ENCODE measurements around the gene DCST2.

Gene DCST2

DNA sequence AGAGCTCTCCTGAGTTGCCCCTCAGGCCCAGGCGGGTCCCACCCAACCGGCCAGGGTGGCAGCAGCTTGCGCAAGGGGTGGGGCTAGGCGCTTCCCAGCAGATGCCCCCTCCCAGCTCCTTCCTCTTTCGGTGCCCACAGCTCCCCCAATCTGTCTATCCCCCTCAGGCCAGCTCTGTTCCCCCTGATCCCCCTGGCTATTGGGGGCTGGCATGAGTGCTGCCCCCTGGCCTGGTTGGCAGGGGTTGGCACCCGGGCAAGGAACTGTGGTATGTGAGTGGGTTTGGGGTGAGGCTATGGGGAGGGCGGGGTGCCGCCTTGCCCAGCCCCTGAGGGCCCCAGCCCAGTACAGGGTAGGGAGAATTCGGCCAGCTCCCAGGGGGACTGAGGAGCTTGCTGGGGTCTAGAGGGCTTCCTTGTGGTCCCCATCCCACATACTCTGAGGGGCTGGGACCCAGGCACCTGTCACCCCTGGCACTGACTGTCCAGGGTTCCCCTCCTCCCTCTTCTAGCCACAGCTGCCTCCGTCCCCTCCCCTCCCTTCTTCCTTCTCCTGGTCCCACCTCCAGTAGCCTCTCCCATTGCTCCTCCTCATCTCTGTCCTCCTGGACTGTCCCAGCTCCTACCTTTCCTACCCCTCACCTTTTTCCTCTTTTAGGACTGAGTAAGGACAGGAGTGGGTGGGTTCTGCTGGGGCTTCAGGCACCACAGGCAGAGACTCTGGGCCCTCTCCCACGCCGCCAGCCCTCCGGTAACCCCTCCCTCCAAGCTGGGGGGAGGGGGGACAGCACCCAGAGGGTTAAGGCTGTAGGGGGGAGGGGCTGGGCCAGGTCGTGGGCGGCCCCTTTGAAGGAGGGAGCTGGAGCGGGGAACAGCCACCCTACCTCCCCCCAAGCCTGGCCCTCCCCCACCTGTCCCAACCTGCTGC, 25.3 kb downstream of the DCST2 start:
- no peak for FAIRE-seq

DNA sequence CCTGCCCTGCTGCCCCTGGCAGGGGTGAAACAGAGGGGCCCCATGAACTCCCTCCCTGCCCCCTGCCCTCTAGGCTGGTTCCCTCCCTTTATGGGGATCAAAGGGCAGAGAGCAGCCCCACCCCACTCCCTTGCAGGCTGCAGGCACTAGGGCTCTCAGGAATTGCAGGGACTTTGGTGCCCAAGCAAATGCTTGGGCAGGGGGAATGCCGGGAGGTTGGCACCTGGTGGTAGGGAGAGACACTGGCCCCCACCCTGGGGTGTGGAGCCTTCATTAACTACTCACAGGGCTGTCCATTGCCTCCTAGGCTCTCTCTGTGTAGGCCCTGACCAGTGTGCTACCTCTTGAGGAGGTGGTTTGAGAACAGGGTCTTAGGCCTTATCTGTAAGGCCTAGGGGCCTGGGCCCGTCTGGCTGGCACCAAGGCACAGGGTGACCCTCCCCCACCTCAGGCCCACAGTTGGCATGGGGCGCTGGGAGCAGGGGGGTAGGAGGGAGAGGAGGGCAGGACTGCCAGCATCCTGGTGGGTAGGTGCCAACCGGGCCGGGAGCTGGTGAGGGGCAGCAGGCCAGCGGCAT, 26.2 kb downstream of the DCST2 start:
- no peak for FAIRE-seq

DNA sequence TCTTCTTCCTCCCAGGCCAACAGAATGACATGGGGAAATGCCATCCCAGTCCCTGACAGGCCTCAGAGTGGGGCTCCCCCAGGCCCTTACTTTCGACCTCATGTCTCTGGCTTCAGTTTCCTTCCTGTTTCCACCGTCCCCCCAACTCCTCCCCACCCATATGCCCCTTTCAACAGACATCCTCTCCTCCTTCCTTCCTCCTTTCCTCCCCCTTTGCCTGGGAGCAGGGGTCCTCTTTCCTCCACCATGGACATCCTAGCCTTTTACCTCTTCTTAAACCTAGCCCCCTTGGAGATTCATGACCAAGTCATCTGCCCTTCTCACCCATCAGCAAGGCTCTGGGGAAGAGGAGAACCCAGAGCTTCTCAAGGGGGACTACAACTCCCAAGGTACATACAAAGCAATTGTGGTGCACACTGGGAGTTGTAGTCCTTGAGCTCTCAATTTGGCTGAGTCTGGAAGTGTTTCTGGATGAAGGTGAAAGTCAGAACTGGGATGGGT, 26.9 kb downstream of the DCST2 start:
- FAIRE-seq: no peak

DNA sequence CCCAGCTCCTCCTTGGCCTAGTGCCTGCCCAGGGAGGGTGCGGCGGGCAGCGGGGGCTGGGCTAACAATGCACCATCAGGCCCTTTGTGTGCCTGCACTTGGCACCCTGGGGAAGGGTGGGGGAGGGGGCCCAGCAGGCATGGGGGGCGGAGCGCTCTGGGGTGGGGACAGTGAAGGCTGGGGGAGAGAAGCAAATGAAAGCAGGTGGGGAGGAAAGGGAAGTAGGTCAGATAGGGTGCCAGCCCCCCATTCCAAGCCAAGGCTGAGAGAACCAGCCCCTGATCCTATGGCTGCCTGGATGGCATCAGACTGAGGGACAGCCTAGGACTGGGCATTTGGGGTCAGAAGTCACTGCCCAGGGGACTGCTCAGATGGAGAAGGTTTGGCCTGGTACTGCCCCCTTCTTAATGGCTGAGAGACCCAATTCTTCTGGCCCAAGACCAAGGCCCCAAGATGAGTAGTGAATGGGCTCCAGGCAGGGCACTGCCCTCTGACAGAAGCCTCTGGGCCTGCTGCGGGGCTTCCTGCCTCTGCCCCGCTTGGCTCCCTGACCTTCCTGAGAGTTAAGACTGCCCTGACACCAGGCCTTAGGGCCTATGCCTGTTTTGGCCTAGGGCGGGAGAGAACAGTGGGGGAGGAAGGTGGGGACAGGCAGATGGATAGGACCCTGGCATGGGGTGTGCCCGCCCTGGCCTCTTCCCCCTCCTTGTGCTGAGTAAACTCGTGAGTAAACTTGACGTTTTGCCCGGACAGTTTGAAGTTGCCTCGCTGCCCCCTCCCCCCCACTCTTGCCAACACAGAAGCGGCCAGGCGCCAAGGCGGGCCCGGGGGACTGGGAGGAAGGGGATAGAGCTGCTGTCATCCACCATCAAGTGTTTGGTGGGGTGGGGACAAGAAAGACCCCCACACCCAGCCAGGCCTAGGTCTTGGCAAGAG, 28.2 kb downstream of the DCST2 start:
- FAIRE-seq: no peak

DNA sequence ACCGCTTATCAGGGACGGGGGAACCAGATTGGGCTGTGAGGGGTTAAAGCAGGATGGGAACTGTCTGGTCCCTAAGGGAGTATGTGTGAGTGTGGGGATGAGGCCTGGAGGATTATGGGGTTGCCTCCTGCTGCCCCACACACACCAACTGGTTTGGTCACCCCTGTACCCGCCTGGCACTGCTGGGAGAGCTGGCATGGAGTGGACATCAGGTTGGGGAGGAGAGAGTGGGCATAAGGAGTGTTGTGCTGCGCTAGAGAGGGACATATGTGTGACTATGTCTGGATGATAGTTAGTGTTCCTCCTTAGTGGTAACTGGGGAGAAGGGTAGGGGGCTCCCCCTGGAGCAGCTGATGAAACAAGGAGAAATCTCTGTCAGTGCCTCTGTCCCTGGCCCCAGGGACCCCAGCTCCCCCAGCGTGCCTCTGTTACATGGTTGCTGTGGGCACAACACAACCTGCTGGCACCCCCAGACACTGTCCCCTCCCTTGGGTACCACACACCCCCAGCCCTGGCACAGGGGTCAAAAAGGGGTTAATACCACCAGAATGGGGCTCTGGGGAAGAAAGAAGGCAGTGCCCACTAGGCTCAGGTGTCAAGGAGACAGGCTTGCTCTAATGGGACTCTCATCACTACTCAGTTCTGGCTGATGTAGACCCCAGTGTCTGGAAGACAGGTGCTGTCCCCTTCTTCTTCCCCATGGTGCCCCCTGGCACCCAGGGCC, 29.1 kb downstream of the DCST2 start:
- FAIRE-seq: no peak

DNA sequence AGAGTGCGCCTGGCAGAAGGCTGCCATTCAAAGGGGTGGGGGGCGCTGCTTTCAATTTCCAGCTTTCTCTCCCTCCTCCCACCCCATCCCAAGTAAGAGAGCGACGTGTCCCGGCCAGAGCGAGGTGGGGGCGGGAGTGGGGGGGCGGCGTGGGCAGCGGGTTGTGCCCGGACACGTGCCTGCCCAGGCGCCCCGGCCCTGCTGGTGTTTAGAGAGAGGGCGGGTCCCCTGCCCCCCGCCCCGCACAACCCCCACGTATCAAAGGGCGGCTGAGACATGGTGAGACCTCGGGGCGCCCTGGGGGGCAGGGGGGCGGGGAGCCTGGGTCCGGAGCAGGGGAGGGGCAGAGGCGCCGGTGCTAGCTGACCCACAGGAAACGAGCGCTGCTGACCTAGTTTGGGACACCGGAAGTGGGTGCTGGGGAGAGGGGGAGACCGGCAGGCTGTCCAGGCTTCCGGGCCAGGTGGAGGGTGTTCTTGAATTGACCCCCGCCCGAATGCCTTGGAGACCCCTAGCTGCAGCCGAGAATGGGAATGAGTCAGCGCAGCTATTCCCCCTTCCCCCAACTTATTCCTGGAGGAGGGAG, 29.7 kb downstream of the DCST2 start:
- no peak for FAIRE-seq

DNA sequence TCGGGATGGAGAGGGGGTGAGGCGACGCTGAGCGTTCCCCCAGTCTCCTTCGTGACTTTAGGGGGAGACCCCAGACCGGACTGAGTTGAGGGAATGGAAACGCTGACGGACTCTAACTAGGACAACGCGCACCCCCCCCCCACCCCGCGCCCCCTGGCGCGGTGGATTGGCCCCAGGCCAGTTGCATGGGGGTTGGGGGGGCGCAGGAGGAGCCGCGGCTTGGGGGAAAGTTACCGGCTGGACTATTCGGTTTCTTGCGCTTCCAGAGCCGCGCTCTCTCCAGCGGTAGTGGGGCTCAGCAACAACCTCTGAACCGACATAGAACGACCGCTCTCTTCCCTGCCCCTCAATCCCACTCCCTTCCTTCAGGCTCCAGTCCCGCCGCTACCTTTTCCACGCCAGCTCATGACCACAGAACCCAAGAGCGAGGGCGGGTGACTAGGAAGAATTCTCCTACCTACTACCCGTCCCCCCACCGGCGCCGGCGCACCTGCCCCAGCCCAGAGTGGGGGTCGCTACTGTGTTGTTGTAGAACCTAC, 30.3 kb downstream of the DCST2 start:
- FAIRE-seq: no peak

DNA sequence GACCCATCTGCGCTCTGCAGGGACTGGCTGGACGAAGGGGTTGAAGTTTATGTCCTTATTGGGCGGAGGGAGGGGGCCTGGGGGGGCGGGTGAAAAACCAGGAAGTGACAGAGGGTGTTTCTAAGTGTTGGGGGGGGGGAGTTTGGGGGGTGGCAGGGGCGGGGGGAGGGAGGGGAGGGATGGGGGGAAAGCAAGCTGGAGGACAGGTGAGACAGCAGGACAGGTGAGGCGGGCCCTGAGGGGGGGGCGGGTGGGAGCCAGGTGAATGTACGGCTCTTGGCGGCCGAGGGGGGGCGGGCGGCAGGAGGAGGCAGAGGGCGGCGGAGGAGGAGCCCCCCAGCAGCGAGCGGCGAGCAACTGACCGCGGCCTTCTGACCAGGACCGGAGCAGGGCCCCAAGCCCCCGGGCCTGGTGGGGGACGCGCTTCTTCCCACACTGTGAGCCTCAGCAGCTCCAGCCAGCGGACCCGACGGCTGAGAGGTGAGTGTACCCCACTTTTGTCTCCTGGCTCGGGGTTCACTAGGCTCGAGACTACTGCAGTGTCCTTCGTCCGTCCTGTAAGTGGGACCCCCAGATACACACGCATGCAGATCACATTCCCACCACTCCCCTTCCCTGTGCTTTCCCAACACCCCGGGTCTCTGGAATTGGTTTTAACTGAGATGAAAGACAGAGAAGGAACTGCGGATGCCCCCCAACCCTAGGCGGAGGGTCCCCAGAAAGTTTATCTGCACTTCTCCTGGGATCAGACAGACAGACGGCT, 30.9 kb downstream of the DCST2 start, which contains the start of gene ZBTB7B:
ZBTB7B (plus strand) TSS at position 339 of the 763 bp plus-strand sequence. CDS start 11,859 bp downstream, outside the sequence.
- FAIRE-seq: no peak

DNA sequence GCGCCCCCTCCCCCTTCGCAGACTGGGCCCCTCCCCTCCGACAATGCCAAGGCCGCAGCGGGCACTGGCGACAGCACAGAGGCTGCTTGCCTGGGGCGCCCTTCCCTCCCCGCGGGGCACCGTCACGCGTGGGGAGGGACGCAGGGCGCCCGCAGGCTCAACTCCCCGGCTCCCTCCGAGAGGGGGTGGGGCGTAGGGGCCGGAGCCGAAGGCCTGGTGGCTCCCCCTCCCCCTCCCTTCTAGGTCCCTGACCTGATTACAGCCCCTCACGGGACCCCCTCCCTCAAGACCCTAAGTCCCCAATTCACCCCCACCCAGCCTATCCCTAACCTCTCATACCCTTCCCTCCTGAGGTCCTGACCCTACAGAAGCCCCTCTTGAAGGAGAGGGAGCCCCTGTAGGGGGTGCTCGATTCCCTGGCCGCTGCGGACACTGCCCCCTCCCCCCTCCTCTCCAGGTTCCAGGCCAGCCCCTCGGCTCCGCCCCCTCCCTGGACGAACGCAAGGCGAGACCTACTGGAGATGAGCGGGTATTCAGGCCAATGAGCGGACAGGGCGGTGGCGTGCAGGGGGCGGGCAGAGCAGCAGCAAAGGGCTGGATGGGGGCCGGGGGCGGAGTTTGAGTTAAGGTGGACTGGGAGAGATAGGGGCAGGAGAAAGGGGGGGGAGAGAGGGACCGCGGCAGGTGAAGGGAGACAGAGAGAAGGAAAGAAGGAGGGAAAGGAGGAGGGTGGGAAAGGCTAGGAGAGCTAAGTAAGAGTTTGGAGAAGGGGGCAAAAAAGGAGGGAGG, 31.7 kb downstream of the DCST2 start:
- no peak for FAIRE-seq

DNA sequence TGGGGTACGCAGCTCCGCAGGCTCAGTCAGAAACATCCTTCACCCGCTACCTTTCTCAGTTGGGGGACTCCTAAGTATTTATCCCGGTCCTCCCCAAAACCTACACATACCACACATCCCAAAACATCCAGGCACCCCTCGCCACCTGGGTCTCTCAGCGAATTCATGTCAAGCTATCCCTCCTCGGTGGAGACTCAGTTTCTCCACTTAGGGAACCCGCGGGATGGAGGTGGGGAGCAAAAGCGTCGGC, 32.2 kb downstream of the DCST2 start:
- no peak for FAIRE-seq

DNA sequence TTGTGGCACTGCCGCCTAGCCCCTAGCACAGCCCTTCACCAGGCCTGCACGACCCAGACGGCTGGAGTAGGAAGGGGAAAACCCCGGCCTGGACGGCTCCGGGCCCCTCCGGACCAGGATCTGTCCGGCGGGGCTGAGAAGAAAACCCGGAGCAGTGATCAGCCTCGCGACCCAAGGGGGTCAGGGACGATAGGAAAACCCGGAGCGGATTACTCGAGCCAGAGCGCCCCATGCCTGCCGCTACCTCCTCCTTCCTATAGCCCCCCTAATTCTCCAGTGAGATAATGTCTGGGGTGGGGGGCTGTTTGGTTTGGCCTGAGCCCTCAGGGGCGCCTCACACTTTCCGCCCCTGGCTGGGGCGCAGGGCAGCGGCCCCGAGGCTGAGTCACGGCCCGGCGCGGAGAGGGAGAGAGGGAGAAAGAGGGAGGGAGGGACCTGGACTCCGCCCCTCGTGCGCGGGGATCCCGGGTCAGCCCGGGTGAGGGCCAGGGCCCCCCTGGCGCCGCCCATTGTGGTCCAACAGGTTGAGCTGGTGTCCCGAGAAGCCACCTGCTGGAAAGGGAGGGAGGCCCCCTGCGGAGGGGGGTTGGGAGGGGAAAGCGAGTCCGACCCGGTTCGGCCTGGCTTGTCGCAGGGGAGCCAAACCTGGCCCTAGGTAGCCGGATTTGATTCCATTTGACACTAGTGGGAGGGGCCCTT, 32.7 kb downstream of the DCST2 start:
- no peak for FAIRE-seq

DNA sequence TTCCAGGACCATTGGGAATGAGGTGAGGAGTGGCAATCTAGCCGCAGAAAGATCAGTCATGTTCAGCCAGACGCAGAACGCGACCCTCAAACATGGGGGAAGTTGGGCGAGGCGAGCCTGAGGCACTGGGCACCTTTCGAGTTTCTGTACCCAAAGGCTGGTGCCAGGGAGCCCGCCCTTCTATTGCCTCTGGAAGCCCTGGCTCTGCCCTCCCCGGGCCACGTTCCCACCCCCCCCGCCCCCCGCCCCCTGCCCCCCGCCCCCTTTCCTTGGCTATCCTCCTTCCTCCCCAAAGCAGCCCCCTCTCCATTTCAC, 33.2 kb downstream of the DCST2 start:
- FAIRE-seq: no peak

DNA sequence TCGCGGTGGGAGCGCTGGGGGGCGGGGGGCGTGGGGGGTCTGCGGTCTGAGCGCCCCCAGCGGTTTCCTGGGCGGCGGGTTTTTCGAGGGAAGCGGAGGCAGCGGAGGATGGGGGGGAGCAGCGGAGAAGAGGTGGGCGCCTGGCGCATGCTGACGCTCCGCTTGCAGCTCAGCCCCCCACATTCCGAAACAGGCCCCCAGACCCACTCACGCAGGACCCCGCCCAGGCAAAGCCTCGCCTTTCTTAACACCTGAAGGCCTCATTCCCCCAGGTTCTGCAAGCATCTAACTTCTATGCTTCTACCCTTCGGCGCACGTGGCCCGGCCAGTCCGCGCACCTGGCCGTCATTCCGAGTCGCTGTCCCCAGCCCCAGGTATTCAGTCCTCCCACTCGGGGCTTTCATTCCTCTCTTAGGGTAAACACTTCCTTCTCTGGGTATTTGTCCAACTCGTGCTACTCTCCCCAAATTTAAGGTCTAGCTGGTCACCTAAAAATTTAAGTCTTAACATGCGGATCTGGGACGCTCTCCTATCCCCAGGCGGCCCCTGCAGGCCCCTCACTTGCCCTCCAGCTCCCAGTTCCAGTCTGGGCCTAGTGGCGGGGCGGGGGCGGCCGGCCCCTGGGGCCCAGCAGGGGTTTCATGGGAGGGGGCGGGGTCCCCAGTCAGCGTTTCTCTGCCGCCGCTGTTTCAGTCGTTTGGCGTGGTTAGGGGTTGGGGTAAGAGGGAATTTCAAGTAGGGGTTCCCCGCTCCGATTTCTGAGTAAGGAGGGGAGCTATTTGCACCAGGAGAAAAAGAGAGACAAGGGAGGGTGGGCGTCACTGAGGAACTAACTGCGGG, 33.8 kb downstream of the DCST2 start:
- no peak for FAIRE-seq

DNA sequence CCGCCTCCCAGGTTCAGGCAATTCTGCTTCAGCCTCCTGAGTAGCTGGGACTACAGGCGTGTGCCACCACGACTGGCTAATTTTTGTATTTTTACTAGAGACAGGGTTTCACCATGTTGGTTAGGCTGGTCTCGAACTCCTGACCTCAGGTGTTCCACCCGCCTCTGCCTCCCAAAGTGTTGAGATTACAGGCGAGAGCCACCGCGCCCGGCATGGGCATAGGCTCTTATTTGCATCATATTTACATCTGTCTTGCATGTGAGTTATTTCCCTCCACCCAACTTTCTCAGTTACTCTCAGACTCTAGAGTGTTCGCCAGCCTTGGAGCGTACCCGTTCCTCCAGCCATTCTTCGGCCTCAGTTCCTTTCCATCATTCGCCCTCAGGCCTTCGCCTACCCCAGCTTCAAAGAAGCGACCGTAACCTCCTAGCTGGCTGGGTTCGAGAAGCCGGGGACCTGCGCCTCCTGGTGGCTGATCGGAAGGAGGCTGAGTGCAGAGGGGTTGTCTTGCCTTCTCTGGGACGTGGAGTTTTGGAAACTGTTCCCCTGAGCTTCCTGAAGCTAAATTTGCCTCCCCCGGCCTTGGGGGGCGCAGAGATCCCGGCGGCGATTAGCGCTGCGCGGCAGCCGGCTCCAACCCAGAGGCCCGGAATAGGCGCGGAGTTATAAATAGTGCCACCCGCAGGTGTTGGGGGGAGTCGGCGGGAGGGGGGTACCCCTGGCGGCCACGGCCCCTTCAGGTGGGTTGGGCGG, 34.6 kb downstream of the DCST2 start:
- no peak for FAIRE-seq

DNA sequence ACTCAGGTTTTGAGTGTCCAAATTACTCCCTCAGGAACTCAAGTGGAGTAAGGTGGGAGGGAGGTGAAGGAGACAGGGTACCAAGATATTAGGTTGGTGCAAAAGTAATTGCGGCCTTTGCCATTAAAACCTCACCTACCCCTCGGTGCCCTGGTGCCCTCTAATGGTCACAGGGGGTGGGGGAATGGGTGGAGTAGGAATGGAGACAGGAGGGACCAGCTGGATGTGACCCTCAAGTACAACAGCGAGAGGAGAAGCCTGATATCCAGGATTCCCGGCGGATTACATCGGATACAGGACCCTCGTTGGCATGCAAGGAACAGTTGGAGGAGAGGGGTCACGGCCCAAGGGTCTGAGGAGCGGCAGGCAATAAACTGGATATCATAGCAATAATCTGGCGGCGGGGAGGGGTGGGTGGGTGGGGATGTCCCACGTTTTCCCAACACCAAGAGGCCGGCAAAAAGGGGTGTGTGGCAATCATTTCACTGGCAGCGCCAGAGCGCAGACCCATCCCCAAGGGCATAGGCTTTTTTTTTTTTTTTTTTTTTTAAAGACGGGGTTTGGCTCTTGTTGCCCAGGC, 35.3 kb downstream of the DCST2 start:
- FAIRE-seq: no peak

DNA sequence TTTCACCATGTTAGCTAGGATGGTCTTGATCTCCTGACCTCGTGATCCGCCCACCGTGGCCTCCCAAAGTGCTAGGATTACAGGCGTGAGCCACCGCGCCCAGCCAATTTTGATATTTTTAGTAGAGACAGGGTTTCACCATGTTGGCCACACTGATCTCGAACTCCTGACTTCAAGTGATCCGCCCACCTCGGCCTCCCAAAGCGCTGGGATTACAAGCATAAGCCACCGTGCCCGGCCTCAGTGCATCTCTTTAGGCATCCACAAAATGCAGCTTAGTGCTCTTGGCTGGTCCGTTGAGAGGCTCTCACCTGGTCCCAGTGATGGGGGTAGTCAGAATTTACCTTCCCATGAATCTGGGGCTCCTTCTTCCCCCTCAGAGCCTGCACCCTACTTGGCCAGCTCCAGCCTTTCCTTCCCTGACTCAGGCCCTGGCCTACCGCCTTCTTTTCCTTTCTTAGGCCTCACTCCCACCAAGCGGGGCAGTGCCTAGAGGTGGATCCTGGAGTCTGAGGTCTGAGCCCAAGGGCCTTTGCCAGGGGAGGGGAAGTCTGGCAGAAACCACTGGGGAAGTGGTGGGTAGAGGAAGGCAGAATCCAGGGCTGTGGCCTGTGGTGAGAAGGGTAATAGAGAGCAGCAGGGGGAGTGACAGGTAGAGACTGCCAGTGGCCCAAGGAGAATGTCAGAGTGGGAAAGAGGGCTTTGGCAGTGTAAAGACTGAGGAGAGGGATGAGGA, 36.4 kb downstream of the DCST2 start:
- no peak for FAIRE-seq
